Measurements from ENCODE around the gene IFT122. TPM values are rescaled to one million over a fixed set of nuclear protein-coding genes. Genes with fewer than 3 reads are reported as not detected.

The IFT122 gene
- total RNA-seq, 1 donor from 2014 or later = 17.7 TPM

- FAIRE-seq (no peak), DNase-seq (ENCODE audit: low read depth) (no peak)
- peaks cover 9% of the 10 kb centered on the region for H3K27me3 Mint-ChIP-seq (ENCODE audit: low read depth, unreplicated experiment)
These were observed 88.6 kb downstream of the IFT122 start, which contains the start of gene RHO for GRCh38 chr3:129528589-129529100. Gene RHO (plus strand): TSS chr3:129528639. CDS start chr3:129528734, 95 bp downstream.

GRCh38 chr3:129529436-129530210 is 89.6 kb downstream of the IFT122 start:
- Histone ChIP-seq H3K4me1 (ENCODE audit: insufficient read depth, low read length) (peaks cover 7% of the 10 kb centered on the region), H3K79me2 (ENCODE audit: insufficient read depth, low read length) (no peaks in the 10 kb centered on the region), H3K36me3 (ENCODE audit: insufficient read depth, low read length) (no peaks in the 10 kb centered on the region), H3K4me3 (ENCODE audit: insufficient read depth, low read depth, low read length) (no peak overlapping the region), H2AFZ (ENCODE audit: low read depth, low read length) (no peak overlapping the region), H3K9ac (ENCODE audit: low read length) (no peak overlapping the region), H3K4me2 (ENCODE audit: low read length) (peak overlapping the region; percentile 31), H3K27ac (ENCODE audit: low read depth, low read length) (no peak overlapping the region), H3K9me3 (ENCODE audit: insufficient read depth, low read depth, low read length) (no peaks in the 10 kb centered on the region), H4K20me1 (ENCODE audit: insufficient read depth, low read length) (no peaks in the 10 kb centered on the region), H3K27me3 (ENCODE audit: insufficient read depth, low read length) (no peaks in the 10 kb centered on the region)
- Mint-ChIP-seq H3K9me3 (ENCODE audit: unreplicated experiment) (no peaks in the 10 kb centered on the region), H3K27me3 (ENCODE audit: low read depth, unreplicated experiment) (peaks cover 7% of the 10 kb centered on the region), H3K27ac (ENCODE audit: unreplicated experiment) (peak overlapping the region; percentile 80), H3K4me3 (ENCODE audit: unreplicated experiment) (no peak overlapping the region), H3K4me1 (ENCODE audit: low read depth, unreplicated experiment) (peaks cover 20% of the 10 kb centered on the region), H3K36me3 (ENCODE audit: low read depth, unreplicated experiment) (no peaks in the 10 kb centered on the region)
- no peak for FAIRE-seq
- TF ChIP-seq EZH2 (IDR thresholded peaks at IDR 0.05; ENCODE audit: insufficient read depth, low read length) (no peak), CTCF (IDR thresholded peaks at IDR 0.05; ENCODE audit: insufficient read depth, low read depth, low read length) (no peak)
- no peak for DNase-seq (ENCODE audit: low read depth)

More at GRCh38 chr3:129528589-129529100, 88.6 kb downstream of the IFT122 start, which contains the start of gene RHO:
- H3K4me3 ChIP-seq (ENCODE audit: insufficient read depth, low read depth, low read length) = no peak within 1 kb of the TSS
- no peak within 1 kb of the TSS for H3K4me2 ChIP-seq (ENCODE audit: low read length)
- peaks cover 7% of the 10 kb centered on the region for H3K4me1 ChIP-seq (ENCODE audit: insufficient read depth, low read length)
- H3K36me3 ChIP-seq (ENCODE audit: insufficient read depth, low read length) = no peaks in the 10 kb centered on the region
- Mint-ChIP-seq H3K9me3 (ENCODE audit: unreplicated experiment) (no peaks in the 10 kb centered on the region), H3K4me3 (ENCODE audit: unreplicated experiment) (no peak within 1 kb of the TSS), H3K36me3 (ENCODE audit: low read depth, unreplicated experiment) (no peaks in the 10 kb centered on the region), H3K4me1 (ENCODE audit: low read depth, unreplicated experiment) (peaks cover 11% of the 10 kb centered on the region), H3K27ac (ENCODE audit: unreplicated experiment) (peak within 1 kb of the TSS; percentile 26)
- H3K27me3 ChIP-seq (ENCODE audit: insufficient read depth, low read length) = no peaks in the 10 kb centered on the region
- TF ChIP-seq CTCF (IDR thresholded peaks at IDR 0.05; ENCODE audit: insufficient read depth, low read depth, low read length) = no peak
- no peak for TF ChIP-seq EZH2 (IDR thresholded peaks at IDR 0.05; ENCODE audit: insufficient read depth, low read length)
- H3K9me3 ChIP-seq (ENCODE audit: insufficient read depth, low read depth, low read length) = no peaks in the 10 kb centered on the region
- no peak within 1 kb of the TSS for H2AFZ ChIP-seq (ENCODE audit: low read depth, low read length)
- H3K79me2 ChIP-seq (ENCODE audit: insufficient read depth, low read length) = no peaks in the 10 kb centered on the region
- H4K20me1 ChIP-seq (ENCODE audit: insufficient read depth, low read length) = no peaks in the 10 kb centered on the region
- H3K27ac ChIP-seq (ENCODE audit: low read depth, low read length) = no peak within 1 kb of the TSS
- no peak within 1 kb of the TSS for H3K9ac ChIP-seq (ENCODE audit: low read length)
